GM12873 (cell line): ENCODE results near the gene FAM204A.

Experiments
- TF ChIP-seq, protein P1 (sequence below): IDR thresholded peaks from 2 replicates; pipeline ENCODE4 v1.5.1; 2012; ENCODE audit warnings: low read depth, mild to moderate bottlenecking, moderate library complexity, low read length, control low read depth; ENCODE audit not compliant: insufficient read depth; ENCODE audit errors: missing control alignments

Gene FAM204A

DNA sequence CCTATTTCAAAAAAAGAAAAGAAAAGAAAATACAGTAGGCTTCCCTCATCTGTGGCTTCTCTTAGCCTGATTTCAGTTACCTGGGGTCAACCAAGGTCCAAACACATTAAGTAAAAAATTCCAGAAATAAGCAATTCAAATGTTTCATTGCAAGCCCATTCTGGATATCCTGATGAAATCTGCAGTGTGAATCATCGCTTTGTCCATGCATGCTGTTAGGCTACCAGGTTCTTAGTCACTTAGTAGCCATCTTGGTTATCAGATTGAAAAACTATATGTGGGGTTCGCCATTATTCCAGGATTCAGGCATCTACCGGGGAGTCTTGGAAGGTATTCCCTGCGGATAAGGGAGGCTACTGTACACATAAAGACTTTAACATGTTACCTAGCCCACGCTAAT, 991 bp upstream of the FAM204A start:
- TF ChIP-seq, protein P1, sequence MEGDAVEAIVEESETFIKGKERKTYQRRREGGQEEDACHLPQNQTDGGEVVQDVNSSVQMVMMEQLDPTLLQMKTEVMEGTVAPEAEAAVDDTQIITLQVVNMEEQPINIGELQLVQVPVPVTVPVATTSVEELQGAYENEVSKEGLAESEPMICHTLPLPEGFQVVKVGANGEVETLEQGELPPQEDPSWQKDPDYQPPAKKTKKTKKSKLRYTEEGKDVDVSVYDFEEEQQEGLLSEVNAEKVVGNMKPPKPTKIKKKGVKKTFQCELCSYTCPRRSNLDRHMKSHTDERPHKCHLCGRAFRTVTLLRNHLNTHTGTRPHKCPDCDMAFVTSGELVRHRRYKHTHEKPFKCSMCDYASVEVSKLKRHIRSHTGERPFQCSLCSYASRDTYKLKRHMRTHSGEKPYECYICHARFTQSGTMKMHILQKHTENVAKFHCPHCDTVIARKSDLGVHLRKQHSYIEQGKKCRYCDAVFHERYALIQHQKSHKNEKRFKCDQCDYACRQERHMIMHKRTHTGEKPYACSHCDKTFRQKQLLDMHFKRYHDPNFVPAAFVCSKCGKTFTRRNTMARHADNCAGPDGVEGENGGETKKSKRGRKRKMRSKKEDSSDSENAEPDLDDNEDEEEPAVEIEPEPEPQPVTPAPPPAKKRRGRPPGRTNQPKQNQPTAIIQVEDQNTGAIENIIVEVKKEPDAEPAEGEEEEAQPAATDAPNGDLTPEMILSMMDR, result no peak

DNA sequence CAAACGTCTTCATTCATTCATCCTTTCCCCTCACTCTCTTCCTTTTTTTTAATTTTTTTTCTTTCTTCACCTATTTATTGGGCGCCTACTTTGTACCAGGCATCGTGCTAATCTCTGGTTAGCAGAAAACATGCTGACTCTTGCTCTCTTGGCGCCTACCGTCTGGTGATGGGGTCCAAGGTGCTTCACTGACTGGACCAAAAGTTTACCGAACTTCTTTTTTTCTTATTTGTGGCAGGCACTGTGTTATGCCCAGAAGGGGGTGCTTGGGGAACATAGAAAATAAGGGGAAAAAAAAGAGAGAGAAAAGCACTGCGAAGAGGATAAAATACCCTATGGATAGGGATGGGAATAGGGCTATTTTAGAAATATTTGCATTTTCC, 505 bp upstream of the FAM204A start:
- TF ChIP-seq, protein P1, result no peak

DNA sequence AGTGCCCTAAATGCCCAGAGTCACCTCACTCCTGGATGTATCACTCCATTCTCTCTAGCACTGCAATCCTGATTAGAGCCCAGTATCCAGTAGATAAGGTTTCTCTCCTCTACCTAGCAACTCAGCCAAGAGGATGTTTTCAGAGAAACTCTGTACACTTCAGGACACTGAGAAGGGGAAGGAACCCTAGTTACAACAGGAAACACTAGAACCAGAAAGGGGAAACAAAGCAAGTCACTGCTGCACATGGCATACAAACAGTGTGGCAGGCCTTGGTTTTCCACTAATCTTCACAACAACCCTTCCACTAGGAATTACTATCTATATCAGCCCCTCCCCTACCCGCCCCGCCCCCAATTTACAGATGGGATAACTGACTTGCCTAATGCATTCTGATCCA, 1.6 kb downstream of the FAM204A start:
- TF ChIP-seq, protein P1, result no peak

DNA sequence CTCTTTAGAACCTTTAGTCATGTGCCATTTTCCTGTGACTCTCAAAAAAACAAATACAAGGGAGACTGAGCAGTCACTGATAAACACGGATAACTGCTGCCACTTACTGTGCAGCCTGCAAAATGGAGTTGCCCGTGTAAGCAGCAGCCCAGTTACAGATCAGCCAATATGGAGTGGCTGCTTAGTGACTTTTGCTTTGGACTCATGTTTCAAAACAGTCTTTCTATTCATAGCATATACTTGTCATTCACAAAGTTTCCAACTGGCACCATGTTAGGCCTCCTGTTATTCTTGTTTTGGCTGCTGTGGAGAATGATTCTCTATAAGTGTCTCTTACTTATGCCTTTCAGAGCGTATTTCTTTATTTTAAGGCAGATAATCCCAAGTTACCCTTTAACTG, 3.0 kb downstream of the FAM204A start:
- TF ChIP-seq, protein P1, result no peak

DNA sequence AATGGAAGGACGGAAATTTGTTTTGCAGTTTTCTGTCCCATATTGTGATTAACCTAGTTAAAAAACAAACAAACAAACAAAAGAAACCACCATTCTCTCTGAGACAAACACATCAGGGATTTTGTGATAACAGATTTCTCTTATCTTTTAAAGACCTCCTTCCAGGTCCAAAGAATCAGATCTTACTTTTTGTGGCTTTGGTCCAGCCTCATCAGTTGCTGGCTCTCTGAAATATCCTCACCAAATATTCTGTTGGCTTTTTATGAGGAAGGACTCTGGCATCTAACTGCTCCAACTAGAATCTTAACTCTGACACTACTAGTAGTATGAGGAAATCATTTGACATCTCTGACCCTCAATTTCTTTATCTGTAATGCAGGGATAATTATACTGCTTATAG, 4.8 kb downstream of the FAM204A start:
- TF ChIP-seq, protein P1, result no peak

DNA sequence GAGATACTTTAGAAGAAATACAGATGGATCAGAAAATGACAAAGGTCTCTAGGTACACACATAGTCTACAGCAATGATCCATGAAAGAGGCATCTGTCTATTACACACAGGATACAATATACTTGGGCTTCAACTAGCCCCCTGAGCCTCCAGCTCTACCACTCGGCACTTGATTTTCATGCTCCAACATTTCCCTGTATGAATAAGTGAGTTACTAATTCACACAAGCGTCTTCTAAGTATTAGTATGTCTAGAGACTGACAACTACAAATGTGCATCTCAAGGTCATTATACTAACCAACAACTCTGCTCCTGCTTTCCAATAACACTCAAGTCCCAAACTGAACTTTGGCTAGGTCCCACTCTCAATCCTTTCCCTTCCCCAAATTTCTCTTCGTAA, 8.3 kb downstream of the FAM204A start:
- TF ChIP-seq, protein P1, result no peak

DNA sequence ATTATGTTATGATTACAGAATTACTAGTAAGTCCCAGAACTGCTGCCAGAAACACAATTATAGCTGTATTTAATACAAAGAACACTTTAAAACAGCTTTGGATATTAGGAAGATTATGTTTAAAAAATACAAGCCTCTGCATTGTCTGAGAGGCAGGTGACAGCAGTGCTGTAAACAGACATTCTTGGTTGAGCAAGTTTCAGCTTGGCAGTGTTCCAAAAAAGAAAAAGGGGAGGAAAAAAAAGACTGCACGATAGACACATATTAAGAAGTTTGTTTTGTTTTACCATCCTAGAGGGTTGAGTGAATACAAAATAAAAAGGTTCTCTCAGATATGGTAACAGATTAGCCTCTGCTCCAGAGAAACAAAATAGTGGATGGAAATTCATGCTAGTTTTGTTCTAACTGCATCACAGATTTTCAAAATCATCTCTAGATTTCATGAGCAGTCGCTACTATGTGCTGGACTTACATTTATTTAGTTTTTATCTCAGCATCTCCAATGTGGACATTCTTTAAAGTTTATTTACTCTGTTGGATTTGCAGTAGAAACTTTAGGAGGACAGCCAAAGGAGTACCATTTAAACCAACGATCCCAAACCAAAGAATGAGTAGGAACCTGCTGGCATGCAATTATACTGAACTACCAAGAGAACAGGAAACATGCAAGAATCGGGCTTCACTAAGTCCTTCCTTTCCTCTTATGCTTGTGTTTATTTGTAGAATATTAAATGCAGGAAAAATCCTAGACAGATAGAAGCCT, 9.0 kb downstream of the FAM204A start:
- TF ChIP-seq, protein P1, result no peak

DNA sequence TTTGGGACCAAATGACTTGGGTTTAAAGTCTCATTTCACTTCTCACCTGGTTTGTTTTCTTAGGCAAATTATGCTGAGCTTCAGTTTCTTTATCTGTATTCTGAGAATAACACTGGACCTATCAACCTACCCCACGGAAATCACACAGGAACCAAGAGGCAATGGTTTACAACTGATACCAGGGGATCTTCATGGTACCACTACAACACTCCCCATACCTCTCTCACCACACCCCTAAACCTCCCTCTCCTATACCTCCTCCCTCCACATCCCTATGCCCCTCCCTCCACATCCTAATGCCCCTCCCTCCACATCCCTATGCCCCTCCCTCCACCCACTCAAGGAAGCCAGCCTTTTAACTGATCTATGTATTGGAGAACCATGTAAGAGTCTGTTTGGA, 9.9 kb downstream of the FAM204A start:
- TF ChIP-seq, protein P1, result no peak
